BJ (cell line): ENCODE data around the gene RPSA. TPM values are rescaled to one million over a fixed set of nuclear protein-coding genes. Genes with fewer than 3 reads are reported as not detected.

Experiments
- CTCF ChIA-PET: fragments of 350-600 bp; formaldehyde crosslinking; extraction: SDS; loops from one replicate; lab custom pipeline; 2021; ENCODE audit warnings: antibody characterized with exemption, inconsistent platforms; lab: Yijun Ruan, JAX
- POLR2A ChIA-PET: fragments of 300-600 bp; sonication (Branson Sonifier 250); formaldehyde crosslinking; extraction: SDS; loops from one replicate; lab custom pipeline; 2021; ENCODE audit warnings: antibody characterized with exemption; lab: Charles Lee
- DNase-seq: peaks from one replicate; pipeline ENCODE4 v3.0.0-alpha.2; 2011; ENCODE audit warnings: low read depth
- H3K27me3 ChIP-seq: 2 replicates; pipeline ENCODE4 v1.6.0; 2011; ENCODE audit warnings: low read length; ENCODE audit not compliant: control insufficient read depth, insufficient read depth
- H3K36me3 ChIP-seq: 2 replicates; pipeline ENCODE4 v1.5.1; 2011; ENCODE audit warnings: low read length; ENCODE audit not compliant: control insufficient read depth, insufficient read depth
- H3K4me3 ChIP-seq: 2 replicates; pipeline ENCODE4 v1.5.1; 2011; ENCODE audit warnings: low read depth, mild to moderate bottlenecking, control low read depth, low read length
- polyA plus RNA-seq: library from polyadenylated mRNA; depleted of rRNA; stranded (reverse); fragments of >200 nt; gene quantifications from 2 replicates; pipeline ENCODE4 v1.2.3, GENCODE V29; 2011
- TF ChIP-seq, protein P1 (sequence below): IDR thresholded peaks from 2 replicates; pipeline ENCODE4 v1.5.1; 2011; ENCODE audit warnings: low read depth, mild to moderate bottlenecking, control low read depth, inconsistent platforms, low read length, moderate library complexity; ENCODE audit not compliant: insufficient read depth

The RPSA gene
- polyA plus RNA-seq, 1 experiment = 4,053 TPM

DNA sequence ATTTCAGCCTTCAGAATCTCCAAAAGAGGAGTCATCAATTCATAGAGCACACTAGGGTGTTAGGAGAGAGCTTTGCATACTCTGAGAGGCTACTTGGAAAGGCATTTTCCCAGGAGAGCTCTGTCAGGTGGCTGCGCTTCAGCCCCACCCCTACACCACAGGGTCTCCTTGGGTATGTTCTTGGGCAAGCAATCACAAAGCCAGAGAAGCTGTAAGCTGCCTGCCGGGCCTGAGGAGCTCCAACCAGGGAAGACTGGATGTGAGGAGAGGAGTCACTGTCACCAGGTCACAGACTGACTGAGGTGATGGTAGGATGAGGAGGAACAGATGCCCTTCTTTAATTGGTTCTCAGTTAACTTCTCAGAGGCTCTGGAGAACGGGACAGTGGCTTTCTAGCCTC lies 9.8 kb upstream of the RPSA start:
- POLR2A ChIA-PET = no interaction called here
- CTCF ChIA-PET = no interaction called here

DNA sequence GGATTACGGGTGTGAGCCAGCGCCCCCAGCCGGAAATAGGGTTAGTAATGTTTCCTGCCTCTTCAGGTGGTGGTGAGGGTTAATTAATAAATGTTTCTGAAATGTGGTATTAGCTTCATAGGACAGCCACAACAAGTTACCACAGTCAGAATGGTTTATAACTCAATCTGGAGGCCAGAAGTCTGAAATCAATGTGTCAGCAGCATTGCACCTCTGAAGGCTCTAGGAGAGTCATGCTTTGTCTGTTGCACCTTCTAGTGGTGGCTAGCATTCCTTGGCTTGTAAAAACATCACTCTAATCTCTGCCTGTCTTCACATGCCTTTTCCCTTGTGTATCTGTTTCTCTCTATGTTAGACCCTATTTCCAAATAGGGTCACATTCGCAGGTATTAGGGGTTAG lies 7.8 kb upstream of the RPSA start:
- no peak overlapping the region for H3K4me3 ChIP-seq
- peaks cover 5% of the 10 kb centered on the region for H3K36me3 ChIP-seq
- ChIA-PET POLR2A (no interaction called here), CTCF (no interaction called here)
- no peaks in the 10 kb centered on the region for H3K27me3 ChIP-seq
- no peak for DNase-seq
- TF ChIP-seq, protein P1, sequence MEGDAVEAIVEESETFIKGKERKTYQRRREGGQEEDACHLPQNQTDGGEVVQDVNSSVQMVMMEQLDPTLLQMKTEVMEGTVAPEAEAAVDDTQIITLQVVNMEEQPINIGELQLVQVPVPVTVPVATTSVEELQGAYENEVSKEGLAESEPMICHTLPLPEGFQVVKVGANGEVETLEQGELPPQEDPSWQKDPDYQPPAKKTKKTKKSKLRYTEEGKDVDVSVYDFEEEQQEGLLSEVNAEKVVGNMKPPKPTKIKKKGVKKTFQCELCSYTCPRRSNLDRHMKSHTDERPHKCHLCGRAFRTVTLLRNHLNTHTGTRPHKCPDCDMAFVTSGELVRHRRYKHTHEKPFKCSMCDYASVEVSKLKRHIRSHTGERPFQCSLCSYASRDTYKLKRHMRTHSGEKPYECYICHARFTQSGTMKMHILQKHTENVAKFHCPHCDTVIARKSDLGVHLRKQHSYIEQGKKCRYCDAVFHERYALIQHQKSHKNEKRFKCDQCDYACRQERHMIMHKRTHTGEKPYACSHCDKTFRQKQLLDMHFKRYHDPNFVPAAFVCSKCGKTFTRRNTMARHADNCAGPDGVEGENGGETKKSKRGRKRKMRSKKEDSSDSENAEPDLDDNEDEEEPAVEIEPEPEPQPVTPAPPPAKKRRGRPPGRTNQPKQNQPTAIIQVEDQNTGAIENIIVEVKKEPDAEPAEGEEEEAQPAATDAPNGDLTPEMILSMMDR = no peak

More for the DNA sequence above, 9.8 kb upstream of the RPSA start:
- Histone ChIP-seq H3K4me3 (no peak overlapping the region), H3K36me3 (peaks cover 9% of the 10 kb centered on the region), H3K27me3 (no peaks in the 10 kb centered on the region)
- no peak for DNase-seq
- TF ChIP-seq, protein P1 = no peak

DNA sequence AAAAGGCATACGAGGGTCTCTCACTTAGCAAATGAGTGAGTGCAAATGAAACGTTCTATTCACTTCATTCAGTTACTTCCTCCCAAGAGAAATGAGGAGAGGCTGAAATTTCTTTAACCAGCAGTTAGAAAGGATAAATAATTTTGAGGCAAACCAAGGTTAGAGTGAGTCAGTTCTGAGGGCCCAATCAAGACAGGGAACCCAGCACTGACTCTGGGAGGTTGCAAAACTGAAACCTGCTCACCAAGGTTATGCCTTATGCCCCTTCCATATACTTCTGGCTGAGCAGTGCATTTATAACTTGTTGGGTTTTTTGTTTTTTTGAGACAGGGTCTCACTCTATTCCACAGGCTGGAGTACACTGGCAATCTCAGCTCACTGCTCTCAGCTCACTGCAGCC lies 4.5 kb upstream of the RPSA start:
- TF ChIP-seq, protein P1 = no peak
- Histone ChIP-seq H3K4me3 (no peak overlapping the region), H3K36me3 (no peaks in the 10 kb centered on the region), H3K27me3 (no peaks in the 10 kb centered on the region)
- no peak for DNase-seq
- ChIA-PET CTCF (interaction anchor here (1.1 kb wide), 1 partner anchor 16 kb away, joined by 3 read pairs; no protein-coding TSS in a partner anchor), POLR2A (no interaction called here)

DNA sequence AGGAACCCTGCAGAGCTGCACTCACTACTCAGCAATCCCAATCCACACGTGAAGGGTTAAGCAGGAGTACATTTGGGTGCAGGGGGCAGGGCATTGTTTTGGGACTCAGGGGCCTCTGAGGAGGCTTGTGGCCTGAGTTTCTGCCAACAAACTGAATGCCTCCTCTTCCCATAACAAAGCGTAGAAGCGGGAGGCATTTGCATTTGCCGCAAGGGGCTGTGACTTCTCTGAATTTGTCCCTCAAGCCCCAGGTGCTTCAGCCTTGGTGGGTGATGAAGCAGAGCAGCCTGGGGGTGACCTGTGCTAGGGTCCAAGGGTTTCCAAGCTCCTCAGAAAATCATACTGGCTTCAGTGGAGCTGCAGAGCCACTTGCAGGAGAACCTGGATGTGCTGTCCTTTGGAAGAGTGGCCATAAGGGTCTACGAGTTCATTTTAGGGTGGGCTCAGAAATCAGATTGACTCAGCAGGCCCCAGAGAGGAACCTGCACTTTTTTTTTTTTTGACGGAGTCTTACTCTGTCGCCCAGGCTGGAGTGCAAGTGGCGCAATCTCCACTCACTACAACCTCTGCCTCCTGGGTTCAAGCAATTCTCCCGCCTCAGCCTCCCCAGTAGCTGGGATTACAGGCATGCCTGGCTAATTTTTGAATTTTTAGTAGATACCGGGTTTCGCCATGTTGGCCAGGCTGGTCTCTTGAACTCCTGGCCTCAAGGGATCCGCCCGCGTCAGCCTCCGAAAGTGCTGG lies 1.4 kb upstream of the RPSA start:
- TF ChIP-seq, protein P1 = no peak
- peaks cover 6% of the 10 kb centered on the region for H3K36me3 ChIP-seq
- DNase-seq = no peak
- no peak overlapping the region for H3K4me3 ChIP-seq
- H3K27me3 ChIP-seq = no peaks in the 10 kb centered on the region
- ChIA-PET POLR2A (no interaction called here), CTCF (interaction anchor here (1.0 kb wide), 1 partner anchor 18 kb away, joined by 3 read pairs; no protein-coding TSS in a partner anchor)

DNA sequence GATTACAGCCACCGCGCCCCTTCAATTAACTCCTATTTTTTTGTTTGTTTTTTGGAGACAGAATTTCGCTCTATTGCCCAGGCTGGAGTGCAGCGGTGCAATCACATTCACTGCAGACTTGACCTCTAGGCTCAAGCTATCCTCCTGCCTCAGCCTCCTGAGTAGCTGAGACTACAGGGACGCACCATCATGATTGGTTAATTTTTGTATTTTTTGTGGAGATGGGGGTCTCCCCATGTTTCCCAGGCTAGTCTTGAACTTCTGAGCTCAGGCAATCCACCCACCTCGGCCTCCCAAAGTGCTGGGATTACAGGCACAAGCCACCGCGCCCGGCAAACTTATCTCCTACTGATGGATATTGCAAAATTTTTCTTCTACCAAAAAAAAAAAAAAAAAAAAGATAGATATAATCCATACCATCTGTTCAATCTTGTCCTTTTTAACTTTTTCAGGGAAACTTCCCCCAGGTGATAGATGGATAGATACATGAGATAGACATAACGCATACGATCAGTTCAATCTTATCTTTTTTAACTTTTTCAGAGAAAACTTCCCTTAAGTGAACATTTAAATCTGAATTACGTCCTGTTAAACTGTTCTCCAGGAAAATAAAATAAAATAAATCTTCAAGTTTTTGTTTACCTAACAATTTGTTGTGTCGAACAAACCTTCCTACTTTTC lies 693 bp upstream of the RPSA start:
- DNase-seq = no peak
- CTCF ChIA-PET = interaction anchor here (1.0 kb wide), 1 partner anchor 19 kb away, joined by 3 read pairs; no protein-coding TSS in a partner anchor
- TF ChIP-seq, protein P1 = no peak
- Histone ChIP-seq H3K4me3 (peak overlapping the region; percentile 77), H3K27me3 (no peaks in the 10 kb centered on the region), H3K36me3 (peaks cover 8% of the 10 kb centered on the region)
- POLR2A ChIA-PET = no interaction called here
